ENCODE measurements around the gene RBL1. TPM values are rescaled to one million over a fixed set of nuclear protein-coding genes. Genes with fewer than 3 reads are reported as not detected.
"Not testable (repeated sequence)": the region's sequence is repeated elsewhere in the genome, so short reads cannot be mapped to it uniquely, and the experiment has no call there.

Gene RBL1
- total RNA-seq, 1 donor from 2014 or later = 22.1 TPM

GRCh38 chr20:37071481-37071911, 24.3 kb downstream of the RBL1 start:
- H3K27me3 ChIP-seq = no peaks in the 10 kb centered on the region
- no peak for DNase-seq (ENCODE audit: low spot score)
- Mint-ChIP-seq H3K36me3 (peaks cover 37% of the 10 kb centered on the region), H3K27me3 (ENCODE audit: insufficient read depth, low read depth) (no peaks in the 10 kb centered on the region), H3K4me3 (no peak overlapping the region), H3K27ac (peak overlapping the region; percentile 86), H3K4me1 (peaks cover 8% of the 10 kb centered on the region), H3K9me3 (peaks cover 12% of the 10 kb centered on the region)
- TF ChIP-seq CTCF (IDR thresholded peaks at IDR 0.05) (no peak), EZH2phosphoT487 (IDR thresholded peaks at IDR 0.05) (no peak)
- peaks cover 31% of the 10 kb centered on the region for H3K79me2 ChIP-seq (ENCODE audit: low read depth)
- H3K4me1 ChIP-seq = peaks cover 3% of the 10 kb centered on the region
- H3K27ac ChIP-seq = no peak overlapping the region
- H3K9me3 ChIP-seq (ENCODE audit: low read depth) = no peaks in the 10 kb centered on the region
- H2AFZ ChIP-seq (replicated peaks) = no peak overlapping the region
- no peaks in the 10 kb centered on the region for H4K20me1 ChIP-seq (ENCODE audit: low read depth)
- H3K36me3 ChIP-seq = peaks cover 18% of the 10 kb centered on the region
- H3K4me2 ChIP-seq = no peak overlapping the region
- no peaks in the 10 kb centered on the region for H3F3A ChIP-seq (ENCODE audit: low read depth)
- no peak overlapping the region for H3K9ac ChIP-seq
- H3K4me3 ChIP-seq = no peak overlapping the region

- H3K9ac ChIP-seq; H3K4me1 Mint-ChIP-seq; H3K27ac Mint-ChIP-seq; H3K9me3 Mint-ChIP-seq; H3K27me3 ChIP-seq; H3K27ac ChIP-seq; H2AFZ ChIP-seq (replicated peaks); H3K4me2 ChIP-seq; H3K27me3 Mint-ChIP-seq (ENCODE audit: insufficient read depth, low read depth); H3K4me3 ChIP-seq; H3K4me1 ChIP-seq; H3K9me3 ChIP-seq (ENCODE audit: low read depth); DNase-seq (ENCODE audit: low spot score); H4K20me1 ChIP-seq (ENCODE audit: low read depth); H3F3A ChIP-seq (ENCODE audit: low read depth); H3K4me3 Mint-ChIP-seq: not testable (repeated sequence)
- peaks cover 17% of the 10 kb centered on the region for H3K36me3 ChIP-seq
- peaks cover 13% of the 10 kb centered on the region for H3K79me2 ChIP-seq (ENCODE audit: low read depth)
- peaks cover 38% of the 10 kb centered on the region for H3K36me3 Mint-ChIP-seq
Measured at GRCh38 chr20:37069563-37069962, 26.2 kb downstream of the RBL1 start.

GRCh38 chr20:37066168-37066567, 29.6 kb downstream of the RBL1 start:
- Histone ChIP-seq H3K36me3 (peaks cover 21% of the 10 kb centered on the region), H3K27me3 (no peaks in the 10 kb centered on the region), H3K4me2 (no peak overlapping the region), H3K27ac (no peak overlapping the region), H3K4me1 (peaks cover 3% of the 10 kb centered on the region), H3K4me3 (no peak overlapping the region), H3F3A (ENCODE audit: low read depth) (no peaks in the 10 kb centered on the region), H3K79me2 (ENCODE audit: low read depth) (peaks cover 6% of the 10 kb centered on the region), H4K20me1 (ENCODE audit: low read depth) (no peaks in the 10 kb centered on the region), H2AFZ (replicated peaks) (no peak overlapping the region), H3K9ac (no peak overlapping the region), H3K9me3 (ENCODE audit: low read depth) (no peaks in the 10 kb centered on the region)
- peaks cover 24% of the 10 kb centered on the region for H3K36me3 Mint-ChIP-seq
- no peak for TF ChIP-seq EZH2 (IDR thresholded peaks at IDR 0.05)
- TF ChIP-seq CTCF (IDR thresholded peaks at IDR 0.05) = no peak
- no peak for TF ChIP-seq EZH2phosphoT487 (IDR thresholded peaks at IDR 0.05)
- H3K27me3 Mint-ChIP-seq (ENCODE audit: insufficient read depth, low read depth) = no peaks in the 10 kb centered on the region
- H3K4me3 Mint-ChIP-seq = no peak overlapping the region
- DNase-seq (ENCODE audit: low spot score) = no peak
- H3K4me1 Mint-ChIP-seq = peaks cover 4% of the 10 kb centered on the region
- no peaks in the 10 kb centered on the region for H3K9me3 Mint-ChIP-seq
- no peak overlapping the region for H3K27ac Mint-ChIP-seq

- no peak overlapping the region for H3K9ac ChIP-seq
- Mint-ChIP-seq H3K27me3 (ENCODE audit: insufficient read depth, low read depth) (no peaks in the 10 kb centered on the region), H3K4me3 (no peak overlapping the region), H3K36me3 (peaks cover 57% of the 10 kb centered on the region), H3K9me3 (no peaks in the 10 kb centered on the region), H3K27ac (no peak overlapping the region), H3K4me1 (no peaks in the 10 kb centered on the region)
- H3K4me1 ChIP-seq = no peaks in the 10 kb centered on the region
- H3K4me3 ChIP-seq = no peak overlapping the region
- H3K36me3 ChIP-seq = peaks cover 8% of the 10 kb centered on the region
- no peaks in the 10 kb centered on the region for H3K79me2 ChIP-seq (ENCODE audit: low read depth)
- no peaks in the 10 kb centered on the region for H3K27me3 ChIP-seq
- H2AFZ ChIP-seq (replicated peaks) = no peak overlapping the region
- H3K4me2 ChIP-seq = no peak overlapping the region
- H3K9me3 ChIP-seq (ENCODE audit: low read depth) = no peaks in the 10 kb centered on the region
- TF ChIP-seq CTCF (IDR thresholded peaks at IDR 0.05) = no peak
- TF ChIP-seq EZH2phosphoT487 (IDR thresholded peaks at IDR 0.05) = no peak
- no peak for TF ChIP-seq EZH2 (IDR thresholded peaks at IDR 0.05)
- H4K20me1 ChIP-seq (ENCODE audit: low read depth) = no peaks in the 10 kb centered on the region
- no peak for DNase-seq (ENCODE audit: low spot score)
- no peak overlapping the region for H3K27ac ChIP-seq
- H3F3A ChIP-seq (ENCODE audit: low read depth) = no peaks in the 10 kb centered on the region
Measured at GRCh38 chr20:37055276-37055675, 40.5 kb downstream of the RBL1 start.
